Tracheal epithelial cell (primary cell): ENCODE results near the gene MRPL49. TPM values are rescaled to one million over a fixed set of nuclear protein-coding genes. Genes with fewer than 3 reads are reported as not detected.

Experiments
- total RNA-seq: library from RNA; depleted of rRNA; stranded (reverse); fragments of >200 nt; gene quantifications from 2 replicates; pipeline ENCODE4 v1.2.1, GENCODE V29; 2014

The MRPL49 gene
- total RNA-seq = 42.0 and 48.9 TPM in 2 replicates

GRCh38 chr11:65121865-65122696 is at the start of gene MRPL49, which contains the start of gene FAU:
Gene MRPL49 (plus strand): TSS chr11:65122321. CDS start chr11:65122347, 26 bp downstream.
Gene FAU (minus strand): TSS chr11:65122134. CDS start chr11:65121813, 321 bp downstream.

DNA sequence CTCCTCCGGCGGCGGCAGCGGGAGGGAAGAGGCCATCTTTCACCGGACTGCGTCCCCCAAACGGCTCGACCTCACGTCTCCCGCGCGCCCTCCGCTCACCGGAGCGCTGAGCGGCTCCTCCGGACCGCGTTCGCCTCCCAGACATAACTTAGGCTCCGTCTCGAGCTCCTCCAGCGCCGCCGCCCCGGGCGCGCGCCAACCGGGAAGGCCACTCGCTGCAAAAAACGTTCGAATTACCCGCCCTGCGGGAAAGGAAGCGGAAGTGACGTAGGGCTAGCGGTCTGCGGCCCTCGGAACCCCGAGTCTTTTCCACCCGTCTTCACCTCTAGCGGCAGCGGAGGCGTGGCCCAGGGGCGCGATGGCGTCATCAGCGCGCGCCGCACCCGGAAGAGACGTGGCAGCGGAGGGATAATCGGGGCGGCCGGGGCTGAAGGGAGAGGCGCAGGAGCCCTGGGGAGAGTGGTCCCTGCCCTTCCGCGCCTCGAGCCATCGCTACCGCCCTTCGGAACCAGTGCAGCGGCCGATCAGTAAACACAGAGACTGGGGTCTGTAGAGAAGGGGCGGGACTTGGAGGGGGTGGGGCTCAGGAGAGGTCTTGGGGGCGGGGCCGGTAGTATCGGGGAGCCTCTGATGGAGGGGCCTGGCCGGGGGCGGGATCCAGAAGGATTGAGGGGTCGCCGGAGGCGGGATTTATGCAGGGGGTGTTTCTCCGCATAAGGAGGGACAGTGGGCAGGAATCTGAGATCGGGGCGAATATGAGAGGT is 38.1 kb upstream of the MRPL49 start, which contains the start of the genes CDCA5 and ZFPL1:
Gene CDCA5 (minus strand): TSS at position 207 of the 764 bp plus-strand sequence. CDS start 62 bp downstream, at position 145.
Gene ZFPL1 (plus strand): TSS at position 389 of the 764 bp plus-strand sequence. CDS start 477 bp downstream, outside the sequence.

GRCh38 chr11:65095974-65096806 is 25.9 kb upstream of the MRPL49 start, which contains the start of gene VPS51:
Gene VPS51 (plus strand): TSS chr11:65096214. CDS start chr11:65096251, 37 bp downstream.

GRCh38 chr11:65111744-65112545 is 10.2 kb upstream of the MRPL49 start, which contains the start of gene TM7SF2:
Gene TM7SF2 (plus strand): TSS chr11:65111872. CDS start chr11:65112016, 144 bp downstream.

GRCh38 chr11:65117206-65118096 is 4.7 kb upstream of the MRPL49 start, which contains the start of gene ZNHIT2:
Gene ZNHIT2 (minus strand): TSS chr11:65117701. CDS start chr11:65117653, 48 bp downstream.

GRCh38 chr11:65134240-65134951 is 12.3 kb downstream of the MRPL49 start, which contains the start of gene SYVN1:
Gene SYVN1 (minus strand): TSS chr11:65134519. CDS start chr11:65133601, 918 bp downstream.

DNA sequence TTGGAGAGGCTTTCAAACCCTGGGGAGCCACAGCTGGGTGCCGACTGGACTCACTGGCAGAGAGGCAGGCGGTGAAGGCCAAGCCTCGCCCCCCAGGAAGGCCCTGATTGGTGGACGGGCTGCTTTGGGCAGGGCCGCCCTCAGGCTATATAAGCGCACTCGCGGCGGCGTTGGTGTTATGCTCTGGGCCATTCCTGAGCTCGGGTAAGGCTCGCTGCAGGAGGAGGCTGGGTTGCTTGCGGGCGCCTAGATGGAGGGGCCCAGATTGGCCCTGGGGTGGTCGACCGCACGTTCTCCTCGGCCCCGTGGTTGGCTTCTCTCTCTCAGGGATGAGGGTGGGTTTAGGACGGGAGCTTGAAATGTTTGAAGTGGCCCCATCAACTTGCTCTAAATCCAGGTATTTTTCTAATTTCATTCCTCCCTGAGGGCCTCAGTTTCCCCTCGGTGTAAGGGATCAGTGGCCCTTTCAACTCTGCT is 48.0 kb downstream of the MRPL49 start, which contains the start of gene SPDYC:
Gene SPDYC (plus strand): TSS at position 176 of the 477 bp plus-strand sequence. CDS start 1,125 bp downstream, outside the sequence.

Other genes starting within 250 kb of the MRPL49 start
- 41.6 and 107 TPM in 2 replicates for gene EHD1, start 243.7 kb upstream of the MRPL49 start, total RNA-seq
- gene ATG2A, start 205.1 kb upstream of the MRPL49 start, total RNA-seq = 11.7 and 13.5 TPM in 2 replicates
- gene PPP2R5B, start 197.6 kb upstream of the MRPL49 start, total RNA-seq = 6.0 and 28.2 TPM in 2 replicates
- gene GPHA2, start 186.4 kb upstream of the MRPL49 start, total RNA-seq = not detected in 2 replicates
- not detected in 2 replicates for gene MAJIN, start 150.2 kb upstream of the MRPL49 start, total RNA-seq
- 0.21 and 0.96 TPM in 2 replicates for gene BATF2, start 125.3 kb upstream of the MRPL49 start, total RNA-seq
- 76.9 and 109 TPM in 2 replicates for gene ARL2, start 108.2 kb upstream of the MRPL49 start, total RNA-seq
- gene SNX15, start 94.9 kb upstream of the MRPL49 start, total RNA-seq = 13.5 and 21.3 TPM in 2 replicates
- 9.9 and 14.5 TPM in 2 replicates for gene SAC3D1, start 81.1 kb upstream of the MRPL49 start, total RNA-seq
- gene NAALADL1, start 63.8 kb upstream of the MRPL49 start, total RNA-seq = 15.9 and 18.1 TPM in 2 replicates
- gene CDCA5, start 38.3 kb upstream of the MRPL49 start, total RNA-seq = 0.43 and 1.7 TPM in 2 replicates
- gene ZFPL1, start 38.1 kb upstream of the MRPL49 start, total RNA-seq = 33.0 and 41.2 TPM in 2 replicates
- 178 and 180 TPM in 2 replicates for gene VPS51, start 26.1 kb upstream of the MRPL49 start, total RNA-seq
- 30.6 and 40.3 TPM in 2 replicates for gene TM7SF2, start 10.4 kb upstream of the MRPL49 start, total RNA-seq
- 21.2 and 22.6 TPM in 2 replicates for gene ZNHIT2, start 4.6 kb upstream of the MRPL49 start, total RNA-seq
- 358 and 363 TPM in 2 replicates for gene FAU, start 187 bp upstream of the MRPL49 start, total RNA-seq
- gene SYVN1, start 12.2 kb downstream of the MRPL49 start, total RNA-seq = 10.0 and 19.0 TPM in 2 replicates
- not detected in 2 replicates for gene SPDYC, start 47.9 kb downstream of the MRPL49 start, total RNA-seq
- gene CAPN1, start 59.6 kb downstream of the MRPL49 start, total RNA-seq = 219 and 240 TPM in 2 replicates
- gene POLA2, start 139.6 kb downstream of the MRPL49 start, total RNA-seq = 2.2 and 3.0 TPM in 2 replicates
- gene CDC42EP2, start 192.5 kb downstream of the MRPL49 start, total RNA-seq = 2.6 and 9.9 TPM in 2 replicates
- gene DPF2, start 211.5 kb downstream of the MRPL49 start, total RNA-seq = 24.8 and 29.8 TPM in 2 replicates
- gene TIGD3, start 232.4 kb downstream of the MRPL49 start, total RNA-seq = under 0.01 and 0.43 TPM in 2 replicates